ENCODE data around the gene DNAJC5. TPM values are rescaled to one million over a fixed set of nuclear protein-coding genes. Genes with fewer than 3 reads are reported as not detected.

Gene DNAJC5
- total and polyA plus RNA-seq, 2 of the 8 experiments (the other 6 are each of a cell fraction or from before 2014, with no cell fraction given): 19.2 to 31.2 TPM

DNA sequence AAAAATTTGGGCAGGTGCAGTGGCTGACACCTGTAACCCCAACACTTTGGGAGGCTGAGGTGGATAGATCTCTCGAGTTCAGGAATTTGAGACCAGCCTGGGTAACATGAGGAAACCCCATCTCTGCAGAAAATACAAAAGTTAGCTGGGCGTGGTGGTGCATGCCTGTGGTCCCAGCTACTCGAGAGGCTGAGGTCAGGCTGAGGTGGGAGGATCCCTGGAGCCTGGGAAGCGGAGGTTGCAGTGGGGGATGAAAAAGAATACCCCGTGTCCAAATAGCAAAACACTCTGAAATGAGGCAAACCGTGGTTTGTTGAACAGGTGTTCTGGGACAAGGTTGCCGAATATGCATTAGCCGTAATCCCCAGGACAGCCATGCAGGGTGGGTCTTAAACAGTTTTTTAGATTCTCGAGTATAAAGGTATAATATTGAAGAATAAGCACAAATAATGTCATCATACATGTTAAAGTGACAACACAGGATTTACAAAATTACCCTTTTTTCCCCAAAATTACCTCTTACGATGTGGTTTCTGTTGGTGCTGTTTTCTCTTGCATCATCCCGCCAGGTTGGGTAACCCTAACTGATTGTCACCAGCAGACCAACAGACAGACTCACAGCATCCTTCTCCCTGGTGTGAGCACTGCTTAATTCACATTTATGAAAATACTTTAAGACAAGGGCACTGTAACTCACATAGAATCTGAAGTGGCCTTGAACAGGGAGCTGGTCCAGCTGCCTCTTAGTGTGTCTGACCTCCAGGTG lies 9.1 kb downstream of the DNAJC5 start (continued):
- TF ChIP-seq, protein P1, sequence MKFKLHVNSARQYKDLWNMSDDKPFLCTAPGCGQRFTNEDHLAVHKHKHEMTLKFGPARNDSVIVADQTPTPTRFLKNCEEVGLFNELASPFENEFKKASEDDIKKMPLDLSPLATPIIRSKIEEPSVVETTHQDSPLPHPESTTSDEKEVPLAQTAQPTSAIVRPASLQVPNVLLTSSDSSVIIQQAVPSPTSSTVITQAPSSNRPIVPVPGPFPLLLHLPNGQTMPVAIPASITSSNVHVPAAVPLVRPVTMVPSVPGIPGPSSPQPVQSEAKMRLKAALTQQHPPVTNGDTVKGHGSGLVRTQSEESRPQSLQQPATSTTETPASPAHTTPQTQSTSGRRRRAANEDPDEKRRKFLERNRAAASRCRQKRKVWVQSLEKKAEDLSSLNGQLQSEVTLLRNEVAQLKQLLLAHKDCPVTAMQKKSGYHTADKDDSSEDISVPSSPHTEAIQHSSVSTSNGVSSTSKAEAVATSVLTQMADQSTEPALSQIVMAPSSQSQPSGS (IDR thresholded peaks at IDR 0.05; ENCODE audit: low read length): no peak

All from H1 (cell line).